Suprapubic skin (tissue), 4 donors: ENCODE measurements around the gene ZNF630. TPM values are rescaled to one million over a fixed set of nuclear protein-coding genes. Genes with fewer than 3 reads are reported as not detected.
"Not testable (repeated sequence)": the region's sequence is repeated elsewhere in the genome, so short reads cannot be mapped to it uniquely, and the experiment has no call there.

Source experiments
- DNase-seq, 2 donors: peaks; one replicate each; pipeline ENCODE4 v3.0.0-alpha.2; 2019; ENCODE audit warnings: low spot score in 2 of 2
- H3K27ac ChIP-seq: fragments of 200-600 bp; sonication (generic); one replicate; pipeline ENCODE4 v1.5.1; 2019
- H3K27me3 ChIP-seq: fragments of 200-600 bp; sonication (generic); one replicate; pipeline ENCODE4 v1.5.1; 2019
- H3K36me3 ChIP-seq: fragments of 200-600 bp; sonication (generic); one replicate; pipeline ENCODE4 v1.5.1; 2019
- H3K4me1 ChIP-seq: fragments of 200-600 bp; sonication (generic); one replicate; pipeline ENCODE4 v1.5.1; 2019
- H3K4me3 ChIP-seq: fragments of 200-600 bp; sonication (generic); one replicate; pipeline ENCODE4 v1.5.1; 2019; ENCODE audit warnings: mild to moderate bottlenecking
- H3K9me3 ChIP-seq: fragments of 200-600 bp; sonication (generic); one replicate; pipeline ENCODE4 v1.5.1; 2019
- CTCF ChIP-seq, 2 donors: fragments of 200-600 bp in 1 of 2; fragments of 450-650 bp in 1 of 2; sonication (generic) in 1 of 2; IDR thresholded peaks; one replicate each; pipeline ENCODE4 v1.5.1; 2016 to 2019; ENCODE audit warnings: antibody characterized with exemption in 2 of 2, mild to moderate bottlenecking in 1 of 2, moderate library complexity in 1 of 2
- EP300 ChIP-seq: sonication (generic); formaldehyde crosslinking; IDR thresholded peaks from one replicate; pipeline ENCODE4 v1.6.1; 2017; ENCODE audit warnings: antibody characterized with exemption
- POLR2A ChIP-seq, 2 donors: fragments of 450-650 bp; IDR thresholded peaks; one replicate each; pipeline ENCODE4 v1.6.1; 2017; ENCODE audit warnings: antibody characterized with exemption in 2 of 2, mild to moderate bottlenecking in 2 of 2, moderate library complexity in 2 of 2
- POLR2AphosphoS5 ChIP-seq, 3 donors: sonication (generic); formaldehyde crosslinking; IDR thresholded peaks; one replicate each; pipeline ENCODE4 v1.6.1; 2017; ENCODE audit warnings: antibody characterized with exemption in 3 of 3
- WGBS: methylation state at CpG from one replicate; pipeline ENCODE4 v1.1.5; 2018; 5-methylcytosine and 5-hydroxymethylcytosine counted together
- total RNA-seq, 4 donors: library from RNA; depleted of rRNA; stranded (reverse); fragments of >200 nt; gene quantifications; one replicate each; pipeline ENCODE4 v1.1.0, GENCODE V29; 2016

ZNF630 gene
- total RNA-seq, 4 donors from 2014 or later: 2.0 to 9.8 (median 3.6) TPM

DNA sequence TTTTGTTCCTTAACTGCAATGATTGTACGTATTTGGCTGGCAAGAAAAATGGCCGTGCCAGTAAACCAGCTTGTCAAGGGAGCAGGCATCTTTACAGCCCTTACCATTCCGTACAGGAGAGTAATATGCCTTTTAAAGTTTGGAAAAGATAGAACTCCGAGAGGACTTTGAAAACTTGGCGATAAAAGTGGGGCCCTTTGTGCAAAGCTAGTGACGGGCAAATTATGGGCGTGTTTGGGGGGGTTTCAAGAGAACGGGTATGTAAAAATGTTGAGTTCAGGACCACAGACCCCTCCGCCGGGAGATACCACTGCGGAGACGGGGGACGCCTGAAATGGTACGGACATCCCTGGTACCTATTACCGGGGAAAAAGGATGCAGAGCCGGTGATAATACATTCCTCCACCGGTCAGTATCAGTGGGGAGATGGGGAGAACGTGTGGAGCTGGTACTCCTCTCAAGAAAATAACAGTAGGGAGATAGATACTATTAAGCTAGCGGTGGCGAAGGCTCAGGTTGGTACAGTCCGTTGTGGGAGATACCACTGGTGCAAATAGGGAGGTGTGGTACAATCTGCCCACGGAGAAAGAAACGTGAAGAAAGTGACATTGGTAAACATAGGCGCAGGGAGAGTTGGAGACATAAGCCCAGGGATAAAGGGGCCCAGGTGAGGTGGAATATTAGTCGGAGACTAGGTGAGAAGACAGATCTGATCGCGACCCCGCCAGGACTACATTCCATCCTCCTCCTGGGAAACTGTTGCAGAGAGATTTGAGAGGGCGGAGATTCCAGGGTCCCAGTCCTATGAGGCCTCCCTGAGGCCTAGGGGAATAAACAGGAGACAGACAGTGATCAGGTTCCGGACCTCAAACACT, 50.2 kb downstream of the ZNF630 start:
- peaks cover under 1% of the 10 kb centered on the region for H3K4me1 ChIP-seq
- no peaks in the 10 kb centered on the region for H3K9me3 ChIP-seq
- 36% methylated on average over 30 of the region's 30 CpGs for WGBS
- H3K4me3 ChIP-seq: peak overlapping the region; percentile 54
- DNase-seq: no peak
- H3K27me3 ChIP-seq: no peaks in the 10 kb centered on the region
- H3K27ac ChIP-seq: peak overlapping the region; percentile 87
- TF ChIP-seq CTCF (IDR thresholded peaks at IDR 0.05): no peak
- no peak for TF ChIP-seq EP300
- TF ChIP-seq POLR2AphosphoS5 (IDR thresholded peaks at IDR 0.05): no peak
- TF ChIP-seq POLR2A (IDR thresholded peaks at IDR 0.05): no peak
- no peaks in the 10 kb centered on the region for H3K36me3 ChIP-seq

DNA sequence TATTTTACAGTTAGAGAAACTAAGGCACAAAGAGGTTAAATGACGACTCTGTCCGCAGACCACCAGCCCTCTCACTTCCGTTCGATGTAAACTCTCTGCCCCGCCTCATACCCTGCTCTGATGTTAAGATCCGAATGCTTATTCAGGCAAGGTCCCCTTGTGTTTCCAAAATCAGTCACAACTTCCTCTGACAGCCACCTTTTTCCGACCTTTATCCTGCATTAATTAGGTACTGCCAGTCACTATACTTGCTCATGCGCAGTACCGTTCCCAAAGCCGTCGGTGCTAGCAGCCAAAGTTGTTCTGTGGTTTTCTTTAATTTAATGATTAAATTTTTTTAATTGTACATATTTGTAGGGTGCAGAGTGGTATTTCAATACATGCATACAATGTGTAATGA, 51.0 kb downstream of the ZNF630 start:
- 79% methylated on average over 11 of the region's 11 CpGs for WGBS
- DNase-seq, H3K27ac ChIP-seq: not testable (repeated sequence)

DNA sequence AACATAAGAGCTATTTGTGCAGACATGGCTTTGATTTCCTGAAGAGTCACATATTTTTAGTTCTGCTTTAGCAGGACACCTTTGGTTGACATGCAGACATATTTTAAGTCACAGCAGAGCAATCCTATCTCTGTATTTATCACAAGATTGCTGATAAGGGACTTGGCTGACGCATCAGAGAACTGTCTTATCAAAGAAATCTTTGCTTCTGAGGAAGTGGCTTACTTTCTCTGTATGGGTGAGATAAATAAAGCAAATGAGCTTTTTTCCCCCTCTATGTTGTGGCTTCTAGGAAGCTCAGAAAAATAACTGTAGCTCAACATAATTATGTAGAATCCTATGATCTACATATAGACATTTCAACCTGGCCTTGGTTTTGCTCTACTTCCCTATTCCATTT, 51.5 kb downstream of the ZNF630 start:
- H3K36me3 ChIP-seq, H3K9me3 ChIP-seq, H3K27ac ChIP-seq, H3K4me1 ChIP-seq, H3K27me3 ChIP-seq, DNase-seq, H3K4me3 ChIP-seq: not testable (repeated sequence)
- no CpG with 5 or more reads among the region's 1 CpG for WGBS

More for the DNA sequence above, 51.0 kb downstream of the ZNF630 start:
- not testable (repeated sequence) for H3K4me1 ChIP-seq, H3K9me3 ChIP-seq, H3K27me3 ChIP-seq, H3K36me3 ChIP-seq
- peak overlapping the region; percentile 54 for H3K4me3 ChIP-seq

- not testable (repeated sequence) for H3K4me1 ChIP-seq, H3K27ac ChIP-seq, H3K9me3 ChIP-seq, H3K4me3 ChIP-seq, DNase-seq, H3K27me3 ChIP-seq, H3K36me3 ChIP-seq
- 97% methylated on average over 7 of the region's 46 CpGs for WGBS
Observed at GRCh38 chrX:48016583-48017310, 54.7 kb downstream of the ZNF630 start.

DNA sequence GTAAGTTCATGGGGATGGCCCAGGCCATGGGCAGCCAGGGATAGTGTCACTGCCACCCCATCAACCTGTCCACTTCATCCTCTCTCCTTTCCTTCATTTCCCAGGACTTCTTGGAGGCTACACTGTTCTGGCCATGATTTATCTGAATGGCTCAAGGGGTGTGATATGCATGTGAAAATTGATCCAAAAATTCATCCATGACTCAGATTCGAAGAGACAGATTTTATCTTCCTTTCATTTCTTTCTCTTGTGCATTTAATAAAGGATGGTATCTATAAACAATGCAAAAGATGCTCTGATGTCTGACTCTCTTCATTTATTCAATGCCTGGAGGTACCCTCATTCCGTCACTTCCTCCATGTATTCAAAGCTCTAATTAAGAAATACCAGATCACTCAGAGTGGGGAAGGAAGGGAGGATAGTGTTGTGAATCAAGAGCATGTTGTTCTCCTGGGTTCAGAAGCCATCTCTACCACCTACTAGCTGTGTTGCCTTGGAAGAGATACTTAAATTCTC, 61.9 kb downstream of the ZNF630 start:
- H3K4me1 ChIP-seq, H3K9me3 ChIP-seq: not testable (repeated sequence)
- WGBS: no CpG with 5 or more reads among the region's 2 CpGs

More for the DNA sequence above, 61.9 kb downstream of the ZNF630 start:
- not testable (repeated sequence) for H3K27ac ChIP-seq, H3K4me3 ChIP-seq, H3K36me3 ChIP-seq, DNase-seq, H3K27me3 ChIP-seq

Other genes with a start within 250 kb of the ZNF630 start
- gene ZNF81, start 234.7 kb downstream of the ZNF630 start, total RNA-seq: 10 to 100 TPM in 1 of 4 donors, 1 to 10 TPM in 3; 4.6 to 10.6 (median 6.9) TPM
- gene ZNF182, start 67.7 kb downstream of the ZNF630 start, total RNA-seq: 1 to 10 TPM; 2.1 to 6.7 (median 3.3) TPM
- gene SPACA5, start 64.7 kb downstream of the ZNF630 start, total RNA-seq: not detected
- not detected for gene SPACA5B, start 59.0 kb upstream of the ZNF630 start, total RNA-seq
- not detected for gene SSX5, start 125.2 kb upstream of the ZNF630 start, total RNA-seq
- gene SSX1, start 183.8 kb upstream of the ZNF630 start, total RNA-seq: not detected